Brain microvascular endothelial cell (primary cell): ENCODE data around the gene MPPED2.

Source experiments
- DNase-seq: peaks from one replicate; pipeline ENCODE4 v3.0.0-alpha.2; 2020
- H3K27ac ChIP-seq: fragments of 250-450 bp; sonication (Bioruptor Pico); 2 replicates; pipeline ENCODE4 v1.5.1; 2020; ENCODE audit warnings: mild to moderate bottlenecking, moderate library complexity
- H3K27me3 ChIP-seq: fragments of 250-450 bp; sonication (Bioruptor Pico); replicated peaks from 2 replicates; pipeline ENCODE4 v1.5.1; 2020; ENCODE audit warnings: mild to moderate bottlenecking
- H3K36me3 ChIP-seq: fragments of 250-450 bp; sonication (Bioruptor Pico); replicated peaks from 2 replicates; pipeline ENCODE4 v1.5.1; 2020; ENCODE audit warnings: mild to moderate bottlenecking
- H3K4me3 ChIP-seq: 2 replicates; pipeline ENCODE4 v1.5.1; 2011; ENCODE audit warnings: low read depth, mild to moderate bottlenecking, control low read depth, low read length, moderate library complexity
- CTCF ChIP-seq: IDR thresholded peaks from 2 replicates; pipeline ENCODE4 v1.5.1; 2011; ENCODE audit warnings: low read depth, mild to moderate bottlenecking, moderate library complexity, low read length, control low read depth, inconsistent platforms; ENCODE audit errors: missing control alignments
- in situ Hi-C: cut with HindIII; loops from 2 replicates; pipeline ENCODE4 v1.10.0; 2017; ENCODE audit warnings: low sequenced_read_pairs, low pct_ligation_motif_present

MPPED2 gene

GRCh38 chr11:30377347-30377746, 208.8 kb downstream of the MPPED2 start:
- Histone ChIP-seq H3K4me3 (no peak overlapping the region), H3K27ac (no peak overlapping the region), H3K36me3 (no peaks in the 10 kb centered on the region), H3K27me3 (no peaks in the 10 kb centered on the region)
- TF ChIP-seq CTCF, result no peak
- in situ Hi-C loops, result no loop called here
- DNase-seq, result no peak

GRCh38 chr11:30370164-30370563, 216.0 kb downstream of the MPPED2 start:
- H3K27ac ChIP-seq, result no peak overlapping the region
- TF ChIP-seq CTCF, result no peak
- no peak overlapping the region for H3K4me3 ChIP-seq
- H3K27me3 ChIP-seq, result no peaks in the 10 kb centered on the region
- in situ Hi-C loops, result no loop called here
- no peaks in the 10 kb centered on the region for H3K36me3 ChIP-seq
- no peak for DNase-seq

- H3K36me3 ChIP-seq, result no peaks in the 10 kb centered on the region
- DNase-seq, result no peak
- in situ Hi-C loops, result no loop called here
- no peak overlapping the region for H3K4me3 ChIP-seq
- TF ChIP-seq CTCF, result no peak
- H3K27me3 ChIP-seq, result no peaks in the 10 kb centered on the region
- H3K27ac ChIP-seq, result no peak overlapping the region
Measured at GRCh38 chr11:30368394-30368793, 217.8 kb downstream of the MPPED2 start.

GRCh38 chr11:30365793-30366517, 220.2 kb downstream of the MPPED2 start:
- H3K27me3 ChIP-seq, result no peaks in the 10 kb centered on the region
- in situ Hi-C loops, result no loop called here

GRCh38 chr11:30364837-30365482, 221.2 kb downstream of the MPPED2 start:
- Histone ChIP-seq H3K27ac (no peak overlapping the region), H3K36me3 (no peaks in the 10 kb centered on the region), H3K4me3 (no peak overlapping the region), H3K27me3 (no peaks in the 10 kb centered on the region)
- no peak for DNase-seq
- TF ChIP-seq CTCF, result no peak
- in situ Hi-C loops, result no loop called here

More at GRCh38 chr11:30365793-30366517, 220.2 kb downstream of the MPPED2 start:
- no peak for DNase-seq
- TF ChIP-seq CTCF, result no peak
- Histone ChIP-seq H3K4me3 (no peak overlapping the region), H3K36me3 (no peaks in the 10 kb centered on the region), H3K27ac (no peak overlapping the region)
